Measurements from ENCODE around the gene SYNGR2.

The SYNGR2 gene

DNA sequence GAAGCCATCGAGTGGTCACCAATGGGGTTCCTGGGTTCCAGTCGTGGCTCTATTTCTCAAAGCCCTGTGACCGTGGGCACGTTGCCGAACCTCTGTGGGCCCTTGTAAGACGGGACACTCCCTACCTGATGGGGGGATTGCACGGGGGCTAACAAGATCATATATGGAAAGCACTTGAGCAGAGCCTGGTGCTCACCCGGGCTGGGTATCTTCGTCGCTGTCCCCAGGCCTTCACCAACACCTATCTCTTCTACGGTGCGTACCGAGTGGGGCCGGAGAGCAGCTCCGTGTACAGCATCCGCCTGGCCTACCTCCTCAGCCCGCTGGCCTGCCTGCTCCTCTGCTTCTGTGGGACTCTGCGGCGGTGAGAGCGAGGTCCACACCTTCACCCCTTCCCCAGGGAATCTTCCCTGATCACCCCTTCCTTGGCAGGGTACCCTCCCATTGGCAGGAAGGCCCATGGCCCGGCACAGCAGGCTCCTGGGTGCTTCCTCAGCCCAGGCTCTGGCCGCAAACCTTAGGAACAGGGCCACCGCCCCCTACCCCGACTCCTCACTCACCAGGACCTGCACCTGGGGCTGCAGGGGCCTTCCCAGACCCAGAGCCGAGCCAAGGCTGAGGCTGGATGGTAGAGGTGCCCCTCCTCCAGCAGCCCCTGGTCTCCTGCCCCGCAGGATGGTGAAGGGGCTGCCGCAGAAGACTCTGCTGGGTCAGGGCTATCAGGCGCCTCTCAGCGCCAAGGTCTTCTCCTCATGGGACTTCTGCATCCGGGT is 35.0 kb upstream of the SYNGR2 start:
- DNase-seq (ENCODE audit: extremely low read depth, low read depth), result no peak
- H3K4me3 ChIP-seq (replicated peaks; ENCODE audit: low read depth, low read length), result no peak overlapping the region
- TF ChIP-seq, protein P1, sequence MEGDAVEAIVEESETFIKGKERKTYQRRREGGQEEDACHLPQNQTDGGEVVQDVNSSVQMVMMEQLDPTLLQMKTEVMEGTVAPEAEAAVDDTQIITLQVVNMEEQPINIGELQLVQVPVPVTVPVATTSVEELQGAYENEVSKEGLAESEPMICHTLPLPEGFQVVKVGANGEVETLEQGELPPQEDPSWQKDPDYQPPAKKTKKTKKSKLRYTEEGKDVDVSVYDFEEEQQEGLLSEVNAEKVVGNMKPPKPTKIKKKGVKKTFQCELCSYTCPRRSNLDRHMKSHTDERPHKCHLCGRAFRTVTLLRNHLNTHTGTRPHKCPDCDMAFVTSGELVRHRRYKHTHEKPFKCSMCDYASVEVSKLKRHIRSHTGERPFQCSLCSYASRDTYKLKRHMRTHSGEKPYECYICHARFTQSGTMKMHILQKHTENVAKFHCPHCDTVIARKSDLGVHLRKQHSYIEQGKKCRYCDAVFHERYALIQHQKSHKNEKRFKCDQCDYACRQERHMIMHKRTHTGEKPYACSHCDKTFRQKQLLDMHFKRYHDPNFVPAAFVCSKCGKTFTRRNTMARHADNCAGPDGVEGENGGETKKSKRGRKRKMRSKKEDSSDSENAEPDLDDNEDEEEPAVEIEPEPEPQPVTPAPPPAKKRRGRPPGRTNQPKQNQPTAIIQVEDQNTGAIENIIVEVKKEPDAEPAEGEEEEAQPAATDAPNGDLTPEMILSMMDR (IDR thresholded peaks at IDR 0.05; ENCODE audit: low read depth, low read length, missing control alignments), result no peak

DNA sequence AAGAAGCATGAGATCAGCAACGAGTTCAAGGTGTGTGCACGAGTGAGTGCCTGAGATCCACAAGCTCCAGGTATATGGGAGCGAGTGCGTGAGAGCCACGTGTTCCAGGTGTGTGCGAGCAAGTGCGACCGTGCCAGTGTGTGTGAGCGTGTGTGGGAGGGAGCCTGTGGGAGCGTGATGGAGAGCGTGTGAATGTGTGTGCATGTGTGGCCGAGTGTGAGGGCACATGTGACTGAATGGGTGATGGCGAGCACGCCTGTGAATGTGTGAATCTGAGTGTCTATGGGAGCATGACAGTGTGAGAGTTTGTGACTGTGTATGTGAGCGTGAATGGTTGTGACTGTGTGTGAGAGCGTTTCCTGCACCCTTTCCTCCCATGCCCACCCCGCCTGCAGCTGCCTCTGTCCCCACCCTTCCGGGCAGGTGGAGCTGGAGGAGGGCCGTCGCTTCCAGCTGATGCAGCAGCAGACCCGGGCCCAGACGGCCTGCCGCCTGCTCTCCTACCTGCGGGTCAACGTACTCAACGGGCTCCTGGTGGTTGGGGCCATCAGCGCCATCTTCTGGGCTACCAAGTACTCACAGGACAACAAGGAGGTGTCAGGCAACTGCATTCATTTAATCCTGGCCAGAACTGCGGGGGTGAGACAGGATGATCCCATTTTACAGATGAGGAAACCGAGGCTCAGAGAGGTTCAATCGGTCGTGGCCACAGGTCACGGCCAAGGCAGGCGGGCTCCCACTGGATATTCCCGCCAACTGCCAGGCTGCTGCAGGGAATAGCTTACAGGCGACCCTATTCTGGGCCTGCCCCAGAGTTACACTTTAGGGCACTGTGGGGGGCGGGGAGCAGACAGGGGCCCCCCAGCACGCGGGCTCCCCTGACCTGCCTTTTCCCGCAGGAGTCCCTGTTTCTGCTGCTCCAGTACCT is 34.1 kb upstream of the SYNGR2 start:
- TF ChIP-seq, protein P1 (IDR thresholded peaks at IDR 0.05; ENCODE audit: low read depth, low read length, missing control alignments), result peak; percentile 54
- DNase-seq (ENCODE audit: extremely low read depth, low read depth), result no peak
- H3K4me3 ChIP-seq (replicated peaks; ENCODE audit: low read depth, low read length), result no peak overlapping the region

DNA sequence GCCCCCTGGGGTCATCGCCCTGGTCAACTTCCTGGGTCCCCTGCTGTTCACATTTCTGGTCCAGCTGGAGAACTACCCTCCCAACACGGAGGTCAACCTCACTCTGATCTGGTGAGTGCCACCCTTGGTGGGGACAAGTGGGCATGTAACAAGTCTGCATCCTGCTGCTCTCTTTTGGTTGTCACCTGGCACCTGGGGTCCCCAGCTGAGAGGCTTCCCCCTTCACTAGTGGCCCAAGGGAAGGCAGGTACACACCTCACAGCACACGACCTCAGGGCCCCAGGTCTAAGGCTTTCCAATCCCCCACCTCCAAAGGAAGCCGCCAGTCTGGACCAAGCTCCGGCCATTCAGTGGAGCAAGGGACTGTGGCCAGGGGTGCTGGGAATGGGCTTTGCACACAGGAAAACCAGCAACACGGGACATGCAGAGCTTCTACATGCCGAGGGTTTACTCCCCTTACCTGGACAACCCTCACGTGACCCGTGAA is 33.4 kb upstream of the SYNGR2 start:
- no peak for DNase-seq (ENCODE audit: extremely low read depth, low read depth)
- TF ChIP-seq, protein P1 (IDR thresholded peaks at IDR 0.05; ENCODE audit: low read depth, low read length, missing control alignments), result no peak
- H3K4me3 ChIP-seq (replicated peaks; ENCODE audit: low read depth, low read length), result no peak overlapping the region

DNA sequence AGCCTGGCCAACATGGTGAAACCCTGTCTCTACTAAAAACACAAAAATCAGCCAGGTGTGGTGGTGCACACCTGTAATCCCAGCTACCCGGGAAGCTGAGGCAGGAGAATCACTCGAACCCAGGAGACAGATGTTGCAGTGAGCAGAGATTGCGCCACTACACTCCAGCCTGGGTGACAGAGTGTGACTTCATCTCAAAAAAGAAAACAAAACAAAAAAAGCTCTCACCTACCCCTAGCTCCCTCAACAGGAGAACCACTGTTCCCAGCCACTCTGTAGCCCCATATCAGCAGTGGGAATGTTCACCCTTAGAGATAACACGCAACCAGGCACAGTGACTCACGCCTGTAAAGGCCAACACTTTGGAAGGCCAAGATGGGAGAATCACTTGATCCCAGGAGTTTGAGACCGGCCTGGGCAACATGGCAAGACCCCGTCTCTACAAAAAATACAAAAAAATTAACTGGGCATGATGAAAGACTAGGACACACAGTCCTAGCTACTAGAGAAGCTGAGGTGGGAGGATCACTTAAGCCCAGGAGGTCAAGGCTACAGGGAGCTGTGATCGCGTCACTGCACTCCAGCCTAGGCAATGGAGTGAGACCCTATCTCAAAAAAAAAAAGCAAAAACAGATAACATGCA is 32.4 kb upstream of the SYNGR2 start:
- H3K4me3 ChIP-seq (replicated peaks; ENCODE audit: low read depth, low read length), result no peak overlapping the region
- TF ChIP-seq, protein P1 (IDR thresholded peaks at IDR 0.05; ENCODE audit: low read depth, low read length, missing control alignments), result no peak
- DNase-seq (ENCODE audit: extremely low read depth, low read depth), result no peak

DNA sequence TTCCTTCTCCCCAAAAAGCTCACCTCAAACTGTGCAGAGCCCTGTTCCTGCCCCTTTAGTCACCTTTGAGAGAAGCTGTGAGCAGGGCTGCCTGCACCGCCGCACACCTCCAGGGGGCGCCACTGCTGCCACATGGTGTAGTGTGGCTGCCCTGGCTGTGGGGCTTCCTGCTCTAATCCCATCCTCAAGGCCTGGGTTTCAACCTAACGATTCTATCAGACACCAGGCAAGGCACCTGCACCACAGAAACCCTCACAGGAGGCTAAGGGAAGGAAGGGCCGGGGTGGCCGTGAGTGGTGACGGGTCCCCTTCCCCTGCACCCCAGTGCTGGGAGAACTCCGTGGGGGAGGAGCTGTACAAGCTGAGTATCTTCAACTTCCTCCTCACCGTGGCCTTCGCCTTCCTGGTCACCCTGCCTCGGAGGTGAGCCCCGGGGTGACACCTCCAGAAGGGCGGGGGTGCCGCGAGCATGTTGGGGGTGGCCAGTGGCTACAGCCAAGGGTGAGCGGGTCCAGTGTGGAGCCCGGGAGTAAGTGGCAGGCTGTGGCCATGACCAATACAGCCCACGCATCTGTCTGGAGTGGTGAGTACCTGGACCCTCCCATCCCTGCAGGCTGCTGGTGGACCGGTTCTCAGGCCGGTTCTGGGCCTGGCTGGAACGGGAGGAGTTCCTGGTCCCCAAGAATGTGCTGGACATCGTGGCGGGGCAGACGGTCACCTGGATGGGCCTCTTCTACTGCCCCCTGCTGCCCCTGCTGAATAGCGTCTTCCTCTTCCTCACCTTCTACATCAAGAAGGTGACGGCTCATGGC is 30.8 kb upstream of the SYNGR2 start:
- TF ChIP-seq, protein P1 (IDR thresholded peaks at IDR 0.05; ENCODE audit: low read depth, low read length, missing control alignments), result peak; percentile 62
- H3K4me3 ChIP-seq (replicated peaks; ENCODE audit: low read depth, low read length), result no peak overlapping the region
- no peak for DNase-seq (ENCODE audit: extremely low read depth, low read depth)
